Fibroblast of pulmonary artery (primary cell): ENCODE measurements around the gene DIAPH3.

Experiments
- DNase-seq: peaks from one replicate; pipeline ENCODE4 v3.0.0-alpha.2; 2010; ENCODE audit warnings: low read depth
- H3K4me3 ChIP-seq: replicated peaks from 2 replicates; pipeline ENCODE4 v1.5.1; 2011; ENCODE audit warnings: low read depth, mild to moderate bottlenecking, control low read depth, low read length, moderate library complexity
- CTCF ChIP-seq: IDR thresholded peaks from 2 replicates; pipeline ENCODE4 v1.5.1; 2011; ENCODE audit warnings: mild to moderate bottlenecking, control low read depth, low read length, inconsistent platforms; ENCODE audit errors: missing control alignments

The DIAPH3 gene

GRCh38 chr13:60118696-60119400 lies 44.9 kb downstream of the DIAPH3 start:
- H3K4me3 ChIP-seq, result no peak overlapping the region
- peak; percentile 20 for DNase-seq
- TF ChIP-seq CTCF, result no peak

GRCh38 chr13:60114499-60115028 lies 49.2 kb downstream of the DIAPH3 start:
- TF ChIP-seq CTCF, result no peak
- no peak overlapping the region for H3K4me3 ChIP-seq
- no peak for DNase-seq

DNA sequence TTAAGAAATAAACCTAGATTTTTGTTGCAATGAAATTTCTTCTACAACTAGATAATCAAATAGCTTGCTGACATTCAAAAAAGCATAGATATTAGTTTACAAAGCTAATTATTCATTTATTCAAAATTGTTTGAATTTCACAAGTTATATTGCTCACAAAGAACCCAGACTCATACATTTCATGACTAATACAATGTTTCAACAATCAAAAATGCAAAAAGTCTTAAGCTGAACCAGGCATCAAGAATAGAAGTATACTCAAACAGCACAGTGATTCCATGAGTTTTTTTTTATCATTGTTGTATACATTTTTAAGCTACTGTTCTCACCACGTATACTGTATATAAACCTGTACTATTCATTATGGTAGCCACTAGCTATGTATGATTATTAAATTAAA lies 51.0 kb downstream of the DIAPH3 start:
- no peak for TF ChIP-seq CTCF

DNA sequence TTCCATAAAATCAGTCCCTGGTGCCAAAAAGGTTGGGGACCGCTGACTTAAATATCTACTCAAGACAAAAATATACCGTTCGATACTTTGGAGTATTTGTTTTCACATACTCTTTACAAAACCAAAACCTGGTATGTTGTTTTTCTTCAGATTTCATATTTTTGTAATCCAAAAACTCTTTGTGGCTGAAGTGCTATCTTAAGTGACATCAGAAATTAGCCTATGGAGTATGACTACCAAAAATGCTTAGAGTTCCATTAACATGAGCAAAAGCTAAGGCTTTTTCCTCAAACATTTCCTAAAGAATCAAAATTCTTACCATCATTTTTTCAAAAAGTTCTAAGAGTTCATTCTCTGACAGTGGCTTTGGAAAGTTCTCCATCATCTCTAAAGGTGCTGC lies 52.0 kb downstream of the DIAPH3 start:
- peak; percentile 31 for DNase-seq
- no peak overlapping the region for H3K4me3 ChIP-seq
- TF ChIP-seq CTCF, result no peak

More for the DNA sequence above, 51.0 kb downstream of the DIAPH3 start:
- no peak overlapping the region for H3K4me3 ChIP-seq
- peak; percentile 31 for DNase-seq

DNA sequence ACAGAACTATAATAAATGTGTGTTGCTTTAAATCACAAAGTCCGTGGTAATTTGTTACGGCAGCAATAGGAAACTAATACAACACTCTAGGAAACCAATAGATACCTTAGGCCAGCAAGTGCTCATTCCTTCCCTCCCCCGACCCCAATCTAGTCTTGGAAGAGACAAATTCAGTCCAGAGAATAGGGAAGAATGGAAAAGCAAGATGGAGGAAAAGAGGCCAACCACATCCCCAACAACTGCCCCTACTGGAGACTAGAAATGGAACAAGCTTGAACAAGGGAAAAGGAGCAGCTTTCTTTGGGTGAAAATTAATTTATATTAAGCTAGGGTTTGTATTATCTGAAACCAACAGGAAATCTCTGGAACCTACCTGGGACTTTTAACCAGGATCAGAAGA lies 54.4 kb downstream of the DIAPH3 start:
- no peak for TF ChIP-seq CTCF

GRCh38 chr13:60108589-60108988 lies 55.1 kb downstream of the DIAPH3 start:
- DNase-seq, result no peak
- TF ChIP-seq CTCF, result no peak

More for the DNA sequence above, 54.4 kb downstream of the DIAPH3 start:
- H3K4me3 ChIP-seq, result no peak overlapping the region
- no peak for DNase-seq

More at GRCh38 chr13:60108589-60108988, 55.1 kb downstream of the DIAPH3 start:
- H3K4me3 ChIP-seq, result no peak overlapping the region
